Measurements from ENCODE around the gene SLC6A18.

SLC6A18 gene

DNA sequence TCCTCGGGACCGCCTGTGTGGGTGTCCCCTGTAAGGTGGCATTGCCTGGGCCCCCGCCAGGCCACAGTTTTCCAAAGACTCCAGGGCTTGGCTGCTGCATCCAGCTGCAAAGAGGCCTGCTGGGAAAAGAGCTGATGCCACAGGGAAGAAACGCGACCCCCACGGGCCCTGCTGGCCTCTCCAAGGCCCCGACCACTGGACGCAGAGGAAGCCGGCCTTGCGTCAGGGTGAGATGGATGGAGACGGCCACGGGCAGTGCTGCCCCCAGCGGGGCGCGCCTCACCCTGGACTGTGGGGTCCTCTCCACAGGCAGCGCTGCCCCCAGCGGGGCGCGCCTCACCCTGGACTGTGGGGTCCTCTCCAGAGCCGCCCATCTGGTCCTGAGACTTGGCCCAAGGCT lies 45.1 kb upstream of the SLC6A18 start:
- TF ChIP-seq, protein P1, sequence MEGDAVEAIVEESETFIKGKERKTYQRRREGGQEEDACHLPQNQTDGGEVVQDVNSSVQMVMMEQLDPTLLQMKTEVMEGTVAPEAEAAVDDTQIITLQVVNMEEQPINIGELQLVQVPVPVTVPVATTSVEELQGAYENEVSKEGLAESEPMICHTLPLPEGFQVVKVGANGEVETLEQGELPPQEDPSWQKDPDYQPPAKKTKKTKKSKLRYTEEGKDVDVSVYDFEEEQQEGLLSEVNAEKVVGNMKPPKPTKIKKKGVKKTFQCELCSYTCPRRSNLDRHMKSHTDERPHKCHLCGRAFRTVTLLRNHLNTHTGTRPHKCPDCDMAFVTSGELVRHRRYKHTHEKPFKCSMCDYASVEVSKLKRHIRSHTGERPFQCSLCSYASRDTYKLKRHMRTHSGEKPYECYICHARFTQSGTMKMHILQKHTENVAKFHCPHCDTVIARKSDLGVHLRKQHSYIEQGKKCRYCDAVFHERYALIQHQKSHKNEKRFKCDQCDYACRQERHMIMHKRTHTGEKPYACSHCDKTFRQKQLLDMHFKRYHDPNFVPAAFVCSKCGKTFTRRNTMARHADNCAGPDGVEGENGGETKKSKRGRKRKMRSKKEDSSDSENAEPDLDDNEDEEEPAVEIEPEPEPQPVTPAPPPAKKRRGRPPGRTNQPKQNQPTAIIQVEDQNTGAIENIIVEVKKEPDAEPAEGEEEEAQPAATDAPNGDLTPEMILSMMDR (conservative IDR thresholded peaks at IDR 0.05; ENCODE audit: control insufficient read depth, insufficient read depth, low read depth, low read length): no peak
- DNase-seq (ENCODE audit: low read depth): no peak
- H3K4me3 ChIP-seq (ENCODE audit: control insufficient read depth, low read depth, low read length): no peak overlapping the region

DNA sequence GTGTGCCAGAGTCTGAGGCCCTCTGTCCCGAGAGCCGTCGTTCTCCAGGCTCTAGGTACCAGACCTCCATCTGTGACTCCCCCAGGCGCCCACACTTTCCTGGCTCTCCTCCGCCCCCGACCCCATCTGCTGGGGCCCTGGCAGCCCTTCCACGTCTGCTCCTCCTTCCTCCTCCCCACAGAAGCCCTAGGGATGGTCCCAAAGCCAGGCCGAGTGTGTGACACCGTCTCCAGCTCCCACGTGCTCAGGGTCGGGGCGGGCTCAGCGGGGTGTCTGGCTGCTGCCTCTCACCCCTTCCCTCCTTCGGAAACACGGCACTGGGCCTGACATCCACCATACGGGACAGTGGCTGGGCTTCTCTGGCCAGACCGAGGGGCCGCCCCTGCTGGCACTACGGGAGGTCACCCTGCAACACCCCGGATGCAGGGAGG lies 44.3 kb upstream of the SLC6A18 start:
- H3K4me3 ChIP-seq (ENCODE audit: control insufficient read depth, low read depth, low read length): no peak overlapping the region
- no peak for DNase-seq (ENCODE audit: low read depth)
- TF ChIP-seq, protein P1 (conservative IDR thresholded peaks at IDR 0.05; ENCODE audit: control insufficient read depth, insufficient read depth, low read depth, low read length): no peak

DNA sequence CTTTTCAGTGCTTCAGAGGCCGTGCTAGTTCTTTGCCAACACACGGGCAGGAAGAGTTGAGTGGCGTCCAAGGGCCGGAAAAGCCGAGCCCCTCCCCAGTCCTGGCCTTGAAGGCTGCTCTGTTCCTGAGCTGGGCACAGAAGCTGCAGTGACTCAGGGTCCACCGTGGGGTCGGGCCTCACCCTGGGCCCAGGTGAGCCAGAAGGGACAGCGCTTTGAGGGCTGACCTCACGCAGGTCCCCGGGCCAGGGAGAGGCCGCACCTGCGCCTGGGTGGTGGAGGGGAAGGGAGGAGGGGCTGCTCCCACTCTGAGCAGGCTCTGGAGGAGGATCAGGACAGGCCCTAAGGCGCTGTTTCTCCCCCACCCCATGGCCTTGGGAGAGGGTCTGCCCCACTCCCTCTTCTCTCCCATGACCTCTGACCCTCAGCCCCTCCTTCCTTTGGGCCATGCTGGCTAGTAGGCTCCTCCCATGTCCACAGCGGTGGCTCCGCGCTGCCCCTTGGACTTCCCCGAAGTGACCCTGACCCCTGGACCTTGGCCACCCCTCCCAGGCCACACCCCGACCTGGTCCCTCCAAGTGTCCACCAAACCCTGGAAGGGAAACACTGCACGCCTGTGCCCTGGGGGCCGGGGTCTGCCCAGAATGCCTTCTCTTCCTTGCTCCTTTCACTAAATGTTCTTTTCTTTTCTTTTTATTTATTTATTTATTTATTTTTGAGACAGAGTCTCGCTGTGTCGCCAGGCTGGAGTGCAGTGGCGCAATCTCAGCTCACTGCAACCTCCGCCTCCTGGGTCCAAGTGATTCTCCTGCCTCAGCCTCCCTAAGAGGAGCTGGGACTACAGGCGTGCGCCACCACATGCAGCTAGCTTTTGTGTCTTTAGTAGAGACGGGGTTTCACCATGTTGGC lies 43.5 kb upstream of the SLC6A18 start:
- DNase-seq (ENCODE audit: low read depth): no peak
- TF ChIP-seq, protein P1 (conservative IDR thresholded peaks at IDR 0.05; ENCODE audit: control insufficient read depth, insufficient read depth, low read depth, low read length): no peak
- no peak overlapping the region for H3K4me3 ChIP-seq (ENCODE audit: control insufficient read depth, low read depth, low read length)

DNA sequence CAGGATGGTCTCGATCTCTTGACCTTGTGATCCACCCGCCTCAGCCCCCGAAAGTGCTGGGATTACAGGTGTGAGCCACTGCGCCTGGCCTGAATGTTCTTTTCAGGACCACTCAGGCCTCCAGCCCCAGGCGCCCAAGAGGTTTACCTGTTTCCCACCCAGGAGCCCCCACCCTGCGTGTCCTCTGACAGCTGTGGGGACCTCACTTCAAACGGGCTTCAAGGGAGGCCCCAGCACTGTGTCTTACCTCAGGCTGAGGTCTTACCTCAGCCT lies 42.9 kb upstream of the SLC6A18 start:
- no peak overlapping the region for H3K4me3 ChIP-seq (ENCODE audit: control insufficient read depth, low read depth, low read length)
- TF ChIP-seq, protein P1 (conservative IDR thresholded peaks at IDR 0.05; ENCODE audit: control insufficient read depth, insufficient read depth, low read depth, low read length): no peak
- no peak for DNase-seq (ENCODE audit: low read depth)

DNA sequence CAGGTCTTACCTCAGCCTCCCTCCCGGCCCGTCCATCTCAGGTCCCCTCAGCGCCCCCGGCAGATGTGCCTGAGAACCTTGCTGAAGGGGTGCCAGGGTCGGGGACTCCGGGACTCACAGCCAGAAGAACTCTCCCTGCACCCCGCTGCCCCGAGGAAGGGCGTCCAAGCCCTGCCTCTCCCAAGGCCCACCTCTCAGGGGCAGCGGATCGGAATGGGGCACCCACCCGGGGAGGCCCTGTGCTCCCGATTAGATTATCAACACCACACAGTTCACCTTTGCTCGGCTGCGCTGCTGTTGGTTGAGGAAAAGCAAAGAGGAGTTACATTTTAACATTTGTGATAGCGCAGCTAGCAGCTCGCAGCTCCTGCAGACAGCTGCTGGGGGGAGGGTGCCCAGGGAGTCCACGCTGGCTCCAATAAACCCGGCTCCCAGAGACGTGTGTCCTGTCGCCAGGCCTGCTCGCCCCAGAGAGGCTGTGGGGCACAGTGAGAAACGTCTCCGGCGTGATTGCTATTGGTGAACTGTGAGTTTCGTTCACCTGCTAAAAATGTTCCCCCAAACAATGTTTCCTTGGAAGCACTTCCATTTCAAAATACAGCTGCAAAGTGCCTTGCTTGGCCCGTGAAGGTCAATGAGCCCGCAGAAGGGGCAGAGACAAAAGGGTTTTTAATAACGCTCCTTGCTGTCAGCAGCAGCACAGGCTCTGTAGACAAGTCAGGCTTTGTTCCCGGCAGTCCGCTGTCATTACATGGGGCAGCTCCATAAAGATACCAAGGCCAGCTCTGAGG lies 42.4 kb upstream of the SLC6A18 start:
- H3K4me3 ChIP-seq (ENCODE audit: control insufficient read depth, low read depth, low read length): no peak overlapping the region
- TF ChIP-seq, protein P1 (conservative IDR thresholded peaks at IDR 0.05; ENCODE audit: control insufficient read depth, insufficient read depth, low read depth, low read length): no peak
- DNase-seq (ENCODE audit: low read depth): no peak

DNA sequence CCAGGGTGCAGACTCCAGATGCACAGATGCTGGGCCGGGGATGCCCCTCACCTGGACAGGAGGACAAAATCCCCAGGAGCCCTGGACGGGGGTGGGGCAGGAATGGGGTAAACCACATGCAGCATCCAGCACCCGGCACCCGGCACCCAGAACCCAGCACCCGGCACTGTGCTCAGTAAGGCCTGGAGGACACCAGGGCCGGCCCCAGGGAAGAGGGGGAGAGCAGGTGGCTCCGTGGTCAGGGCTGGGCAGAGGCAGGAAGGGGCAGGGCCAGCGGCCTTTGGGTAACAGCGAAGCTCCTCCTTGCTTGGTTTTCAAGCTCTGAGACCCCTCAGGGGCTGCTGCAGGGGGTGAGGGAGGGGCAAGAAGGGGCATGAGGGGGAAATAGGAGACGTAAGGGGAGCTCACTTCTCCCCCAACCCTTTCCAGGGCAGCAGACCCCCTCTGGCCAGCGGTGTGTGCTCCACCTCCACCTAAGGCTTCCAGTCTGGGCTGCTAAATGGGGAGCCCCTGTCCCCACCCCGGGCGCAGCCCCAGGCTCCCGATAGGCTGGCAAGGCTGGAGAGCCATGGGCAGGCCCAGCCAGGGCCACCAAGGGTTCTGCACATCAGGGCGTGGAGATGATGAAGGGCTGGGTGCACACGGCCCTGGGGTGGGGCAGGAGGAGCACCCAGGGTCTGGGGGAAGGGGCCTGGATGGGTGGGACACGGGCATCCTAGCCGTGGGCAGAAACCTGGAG lies 41.6 kb upstream of the SLC6A18 start:
- DNase-seq (ENCODE audit: low read depth): no peak
- H3K4me3 ChIP-seq (ENCODE audit: control insufficient read depth, low read depth, low read length): no peak overlapping the region
- TF ChIP-seq, protein P1 (conservative IDR thresholded peaks at IDR 0.05; ENCODE audit: control insufficient read depth, insufficient read depth, low read depth, low read length): no peak
